Uterus (tissue), 2 donors: Measurements from ENCODE around the gene EDC4.

Source experiments
- POLR2A ChIP-seq, 2 donors: fragments of 450-650 bp; IDR thresholded peaks; one replicate each; pipeline ENCODE4 v1.6.1; 2016; ENCODE audit warnings: antibody characterized with exemption in 2 of 2, mild to moderate bottlenecking in 1 of 2, moderate library complexity in 1 of 2
- TF ChIP-seq, protein P1 (sequence below), 4 experiments: fragments of 200-600 bp in 2 of 4; fragments of 450-650 bp in 2 of 4; sonication (generic) in 2 of 4; IDR thresholded peaks; one replicate each; pipeline ENCODE4 v1.5.1; 2016 to 2019; ENCODE audit warnings: antibody characterized with exemption in 4 of 4, mild to moderate bottlenecking in 2 of 4, moderate library complexity in 1 of 4

- TF ChIP-seq, protein P1, sequence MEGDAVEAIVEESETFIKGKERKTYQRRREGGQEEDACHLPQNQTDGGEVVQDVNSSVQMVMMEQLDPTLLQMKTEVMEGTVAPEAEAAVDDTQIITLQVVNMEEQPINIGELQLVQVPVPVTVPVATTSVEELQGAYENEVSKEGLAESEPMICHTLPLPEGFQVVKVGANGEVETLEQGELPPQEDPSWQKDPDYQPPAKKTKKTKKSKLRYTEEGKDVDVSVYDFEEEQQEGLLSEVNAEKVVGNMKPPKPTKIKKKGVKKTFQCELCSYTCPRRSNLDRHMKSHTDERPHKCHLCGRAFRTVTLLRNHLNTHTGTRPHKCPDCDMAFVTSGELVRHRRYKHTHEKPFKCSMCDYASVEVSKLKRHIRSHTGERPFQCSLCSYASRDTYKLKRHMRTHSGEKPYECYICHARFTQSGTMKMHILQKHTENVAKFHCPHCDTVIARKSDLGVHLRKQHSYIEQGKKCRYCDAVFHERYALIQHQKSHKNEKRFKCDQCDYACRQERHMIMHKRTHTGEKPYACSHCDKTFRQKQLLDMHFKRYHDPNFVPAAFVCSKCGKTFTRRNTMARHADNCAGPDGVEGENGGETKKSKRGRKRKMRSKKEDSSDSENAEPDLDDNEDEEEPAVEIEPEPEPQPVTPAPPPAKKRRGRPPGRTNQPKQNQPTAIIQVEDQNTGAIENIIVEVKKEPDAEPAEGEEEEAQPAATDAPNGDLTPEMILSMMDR (IDR thresholded peaks at IDR 0.05), result no peak
- TF ChIP-seq POLR2A (IDR thresholded peaks at IDR 0.05), result no peak
Measured at GRCh38 chr16:67878846-67879245, 6.0 kb downstream of the EDC4 start.
